Measurements from ENCODE around the gene KLF13.

The KLF13 gene

GRCh38 chr15:31336593-31337295 lies 10.1 kb downstream of the KLF13 start:
- no peak for DNase-seq (ENCODE audit: low read depth)
- TF ChIP-seq CTCF (IDR thresholded peaks at IDR 0.05; ENCODE audit: control insufficient read depth, insufficient read depth, low read depth, low read length, missing control alignments) = no peak
- H3K4me3 ChIP-seq (ENCODE audit: control insufficient read depth, low read depth, low read length) = no peak overlapping the region

GRCh38 chr15:31337352-31338031 lies 10.9 kb downstream of the KLF13 start:
- H3K4me3 ChIP-seq (ENCODE audit: control insufficient read depth, low read depth, low read length) = no peak overlapping the region
- TF ChIP-seq CTCF (IDR thresholded peaks at IDR 0.05; ENCODE audit: control insufficient read depth, insufficient read depth, low read depth, low read length, missing control alignments) = no peak
- DNase-seq (ENCODE audit: low read depth) = no peak

GRCh38 chr15:31338318-31338878 lies 11.8 kb downstream of the KLF13 start:
- TF ChIP-seq CTCF (IDR thresholded peaks at IDR 0.05; ENCODE audit: control insufficient read depth, insufficient read depth, low read depth, low read length, missing control alignments) = no peak
- DNase-seq (ENCODE audit: low read depth) = no peak
- H3K4me3 ChIP-seq (ENCODE audit: control insufficient read depth, low read depth, low read length) = no peak overlapping the region

- no peak for TF ChIP-seq CTCF (IDR thresholded peaks at IDR 0.05; ENCODE audit: control insufficient read depth, insufficient read depth, low read depth, low read length, missing control alignments)
- H3K4me3 ChIP-seq (ENCODE audit: control insufficient read depth, low read depth, low read length) = no peak overlapping the region
- peak; percentile 58 for DNase-seq (ENCODE audit: low read depth)
Measured at GRCh38 chr15:31338879-31339557, 12.4 kb downstream of the KLF13 start.

- TF ChIP-seq CTCF (IDR thresholded peaks at IDR 0.05; ENCODE audit: control insufficient read depth, insufficient read depth, low read depth, low read length, missing control alignments) = no peak
- H3K4me3 ChIP-seq (ENCODE audit: control insufficient read depth, low read depth, low read length) = no peak overlapping the region
- no peak for DNase-seq (ENCODE audit: low read depth)
Measured at GRCh38 chr15:31339558-31339895, 12.9 kb downstream of the KLF13 start.

GRCh38 chr15:31340047-31340446 lies 13.4 kb downstream of the KLF13 start:
- no peak for DNase-seq (ENCODE audit: low read depth)
- H3K4me3 ChIP-seq (ENCODE audit: control insufficient read depth, low read depth, low read length) = no peak overlapping the region
- TF ChIP-seq CTCF (IDR thresholded peaks at IDR 0.05; ENCODE audit: control insufficient read depth, insufficient read depth, low read depth, low read length, missing control alignments) = no peak

Data from AG09309 (cell line).